HFFc6 (cell line): Measurements from ENCODE around the gene DHDH. TPM values are rescaled to one million over a fixed set of nuclear protein-coding genes. Genes with fewer than 3 reads are reported as not detected.
"Not testable (repeated sequence)": the region's sequence is repeated elsewhere in the genome, so short reads cannot be mapped to it uniquely, and the experiment has no call there.

Experiments
- DNase-seq: peaks from one replicate; pipeline ENCODE4 v3.0.0-alpha.2; 2018
- H3K27ac Mint-ChIP-seq: 2 replicates; pipeline ENCODE4 v1.8.0; 2020; ENCODE audit warnings: mild to moderate bottlenecking, mixed read lengths
- H3K27me3 Mint-ChIP-seq: 2 replicates; pipeline ENCODE4 v1.8.0; 2021; ENCODE audit warnings: mild to moderate bottlenecking, moderate library complexity, mixed read lengths; ENCODE audit not compliant: insufficient read depth
- H3K36me3 Mint-ChIP-seq: 2 replicates; pipeline ENCODE4 v1.8.0; 2021; ENCODE audit warnings: low read depth, mixed read lengths
- H3K4me1 Mint-ChIP-seq: 2 replicates; pipeline ENCODE4 v1.8.0; 2020; ENCODE audit warnings: low read depth, mixed read lengths
- H3K4me3 Mint-ChIP-seq: 2 replicates; pipeline ENCODE4 v1.8.0; 2020; ENCODE audit warnings: mild to moderate bottlenecking, moderate library complexity, mixed read lengths
- H3K9me3 Mint-ChIP-seq: 2 replicates; pipeline ENCODE4 v1.8.0; 2020; ENCODE audit warnings: mild to moderate bottlenecking, mixed read lengths
- CTCF ChIP-seq: fragments of 200-600 bp; sonication (generic); IDR thresholded peaks from 2 replicates; pipeline ENCODE4 v1.5.0; 2021; ENCODE audit warnings: antibody characterized with exemption, mild to moderate bottlenecking
- long read RNA-seq: library from polyadenylated mRNA; unstranded; transcript quantifications from one replicate; pipeline ENCODE4 v2.0.0, GENCODE V29; 2019
- total RNA-seq, 6 experiments: library from RNA; stranded (reverse); fragmentation: NEBNext Ultra II Directional; extraction: Animal tissue kit (Norgen Biotek cat#: 25700); gene quantifications; 2 replicates in 1 of 6; 3 replicates in 5 of 6; pipeline ENCODE4 v1.2.3, GENCODE V29; 2021

Gene DHDH
- total RNA-seq: not detected
- long read RNA-seq: 0 reads

GRCh38 chr19:48933382-48933932 lies at the start of gene DHDH:
Gene DHDH, plus strand, starts transcription at chr19:48933699. Its CDS starts 23 bp downstream, at chr19:48933722.
- DNase-seq: peak; percentile 9
- Mint-ChIP-seq H3K4me3 (peak within 1 kb of the TSS; percentile 85), H3K4me1 (peaks cover 11% of the 10 kb centered on the region), H3K36me3 (no peaks in the 10 kb centered on the region; the same call in 1 of the 2 replicates), H3K27me3 (peaks cover 14% of the 10 kb centered on the region), H3K9me3 (no peaks in the 10 kb centered on the region; the same call in 1 of the 2 replicates), H3K27ac (no peak within 1 kb of the TSS)
- no peak for TF ChIP-seq CTCF

GRCh38 chr19:48883726-48884125 lies 49.8 kb upstream of the DHDH start:
- no peak for DNase-seq
- Mint-ChIP-seq H3K9me3 (peaks cover 13% of the 10 kb centered on the region), H3K4me1 (no peaks in the 10 kb centered on the region), H3K36me3 (peaks cover 18% of the 10 kb centered on the region), H3K27ac (no peak overlapping the region), H3K4me3 (no peak overlapping the region), H3K27me3 (peaks cover 35% of the 10 kb centered on the region)
- no peak for TF ChIP-seq CTCF

- no peak for TF ChIP-seq CTCF
- Mint-ChIP-seq H3K27ac (no peak overlapping the region), H3K9me3 (no peaks in the 10 kb centered on the region), H3K4me3 (no peak overlapping the region), H3K4me1 (no peaks in the 10 kb centered on the region), H3K36me3 (peaks cover 6% of the 10 kb centered on the region), H3K27me3 (peaks cover 12% of the 10 kb centered on the region; the same call in 1 of the 2 replicates)
- DNase-seq: no peak
These were observed 45.5 kb upstream of the DHDH start for GRCh38 chr19:48887861-48888612.

- H3K4me1 Mint-ChIP-seq, H3K36me3 Mint-ChIP-seq, DNase-seq, H3K27ac Mint-ChIP-seq, H3K4me3 Mint-ChIP-seq, H3K9me3 Mint-ChIP-seq: not testable (repeated sequence)
- peaks cover 12% of the 10 kb centered on the region; the same call in 1 of the 2 replicates for H3K27me3 Mint-ChIP-seq
These were observed 44.0 kb upstream of the DHDH start for GRCh38 chr19:48889496-48889895.

GRCh38 chr19:48890551-48890950 lies 42.9 kb upstream of the DHDH start:
- Mint-ChIP-seq H3K4me3 (no peak overlapping the region), H3K27me3 (peaks cover 15% of the 10 kb centered on the region; the same call in 1 of the 2 replicates), H3K27ac (no peak overlapping the region), H3K4me1 (no peaks in the 10 kb centered on the region), H3K36me3 (no peaks in the 10 kb centered on the region), H3K9me3 (no peaks in the 10 kb centered on the region)
- DNase-seq: no peak
- no peak for TF ChIP-seq CTCF

GRCh38 chr19:48895226-48895625 lies 38.3 kb upstream of the DHDH start:
- Mint-ChIP-seq H3K27me3 (peaks cover 15% of the 10 kb centered on the region), H3K9me3 (no peaks in the 10 kb centered on the region), H3K27ac (no peak overlapping the region), H3K36me3 (no peaks in the 10 kb centered on the region), H3K4me1 (peaks cover 10% of the 10 kb centered on the region; the same call in 1 of the 2 replicates), H3K4me3 (no peak overlapping the region)
- no peak for DNase-seq
- TF ChIP-seq CTCF: no peak
